Measurements from ENCODE around the gene CALHM6.
A peak's percentile ranks its signal among the peaks of the same experiment; 100 is the strongest.

CALHM6 gene

GRCh38 chr6:116456106-116456505, 5.1 kb upstream of the CALHM6 start:
- Mint-ChIP-seq H3K9me3 (ENCODE audit: low read depth) (no peaks in the 10 kb centered on the region), H3K27ac (no peak overlapping the region), H3K36me3 (no peaks in the 10 kb centered on the region), H3K27me3 (peaks cover 18% of the 10 kb centered on the region), H3K4me1 (ENCODE audit: low read depth) (peaks cover 5% of the 10 kb centered on the region), H3K4me3 (no peak overlapping the region)

GRCh38 chr6:116456927-116457326, 4.2 kb upstream of the CALHM6 start:
- peaks cover 9% of the 10 kb centered on the region for H3K4me1 Mint-ChIP-seq (ENCODE audit: low read depth)
- H3K4me3 Mint-ChIP-seq = no peak overlapping the region
- no peak overlapping the region for H3K27ac Mint-ChIP-seq
- no peaks in the 10 kb centered on the region for H3K9me3 Mint-ChIP-seq (ENCODE audit: low read depth)
- H3K27me3 Mint-ChIP-seq = peaks cover 21% of the 10 kb centered on the region
- H3K36me3 Mint-ChIP-seq = no peaks in the 10 kb centered on the region

GRCh38 chr6:116458264-116458663, 2.9 kb upstream of the CALHM6 start:
- Mint-ChIP-seq H3K9me3 (ENCODE audit: low read depth) (no peaks in the 10 kb centered on the region), H3K36me3 (no peaks in the 10 kb centered on the region), H3K27me3 (peaks cover 29% of the 10 kb centered on the region), H3K4me1 (ENCODE audit: low read depth) (peaks cover 13% of the 10 kb centered on the region), H3K27ac (no peak overlapping the region), H3K4me3 (no peak overlapping the region)

- Mint-ChIP-seq H3K4me3 (no peak overlapping the region), H3K36me3 (no peaks in the 10 kb centered on the region), H3K27me3 (peaks cover 36% of the 10 kb centered on the region), H3K9me3 (ENCODE audit: low read depth) (no peaks in the 10 kb centered on the region), H3K27ac (no peak overlapping the region), H3K4me1 (ENCODE audit: low read depth) (peaks cover 17% of the 10 kb centered on the region)
Measured at GRCh38 chr6:116459927-116460326, 1.2 kb upstream of the CALHM6 start.

GRCh38 chr6:116461932-116462885, 1.0 kb downstream of the CALHM6 start:
- peaks cover 17% of the 10 kb centered on the region for H3K4me1 Mint-ChIP-seq (ENCODE audit: low read depth)
- peaks cover 35% of the 10 kb centered on the region for H3K27me3 Mint-ChIP-seq
- no peaks in the 10 kb centered on the region for H3K9me3 Mint-ChIP-seq (ENCODE audit: low read depth)
- H3K27ac Mint-ChIP-seq = no peak overlapping the region
- no peaks in the 10 kb centered on the region for H3K36me3 Mint-ChIP-seq
- H3K4me3 Mint-ChIP-seq = peak overlapping the region; percentile 75

GRCh38 chr6:116463301-116463700, 2.1 kb downstream of the CALHM6 start:
- Mint-ChIP-seq H3K9me3 (ENCODE audit: low read depth) (no peaks in the 10 kb centered on the region), H3K4me3 (no peak overlapping the region), H3K36me3 (no peaks in the 10 kb centered on the region), H3K4me1 (ENCODE audit: low read depth) (peaks cover 17% of the 10 kb centered on the region), H3K27ac (no peak overlapping the region), H3K27me3 (peaks cover 35% of the 10 kb centered on the region)

GRCh38 chr6:116465246-116465645, 4.1 kb downstream of the CALHM6 start:
- no peak overlapping the region for H3K4me3 Mint-ChIP-seq
- H3K27me3 Mint-ChIP-seq = peaks cover 30% of the 10 kb centered on the region
- no peaks in the 10 kb centered on the region for H3K36me3 Mint-ChIP-seq
- H3K27ac Mint-ChIP-seq = no peak overlapping the region
- H3K4me1 Mint-ChIP-seq (ENCODE audit: low read depth) = peaks cover 17% of the 10 kb centered on the region
- H3K9me3 Mint-ChIP-seq (ENCODE audit: low read depth) = no peaks in the 10 kb centered on the region

GRCh38 chr6:116467096-116467495, 5.9 kb downstream of the CALHM6 start:
- Mint-ChIP-seq H3K4me1 (ENCODE audit: low read depth) (peaks cover 8% of the 10 kb centered on the region), H3K36me3 (no peaks in the 10 kb centered on the region), H3K27ac (no peak overlapping the region), H3K27me3 (peaks cover 18% of the 10 kb centered on the region), H3K9me3 (ENCODE audit: low read depth) (no peaks in the 10 kb centered on the region), H3K4me3 (no peak overlapping the region)

GRCh38 chr6:116467514-116467913, 6.3 kb downstream of the CALHM6 start:
- Mint-ChIP-seq H3K27me3 (peaks cover 17% of the 10 kb centered on the region), H3K27ac (no peak overlapping the region), H3K36me3 (no peaks in the 10 kb centered on the region), H3K4me3 (no peak overlapping the region), H3K9me3 (ENCODE audit: low read depth) (no peaks in the 10 kb centered on the region), H3K4me1 (ENCODE audit: low read depth) (peaks cover 6% of the 10 kb centered on the region)

GRCh38 chr6:116468293-116468692, 7.1 kb downstream of the CALHM6 start:
- Mint-ChIP-seq H3K4me3 (no peak overlapping the region), H3K4me1 (ENCODE audit: low read depth) (peaks cover 4% of the 10 kb centered on the region), H3K36me3 (no peaks in the 10 kb centered on the region), H3K9me3 (ENCODE audit: low read depth) (no peaks in the 10 kb centered on the region), H3K27ac (no peak overlapping the region), H3K27me3 (peaks cover 11% of the 10 kb centered on the region)

GRCh38 chr6:116471531-116471930, 10.4 kb downstream of the CALHM6 start:
- no peaks in the 10 kb centered on the region for H3K36me3 Mint-ChIP-seq
- peaks cover 2% of the 10 kb centered on the region for H3K27me3 Mint-ChIP-seq
- H3K9me3 Mint-ChIP-seq (ENCODE audit: low read depth) = no peaks in the 10 kb centered on the region
- peaks cover 19% of the 10 kb centered on the region for H3K4me1 Mint-ChIP-seq (ENCODE audit: low read depth)
- H3K4me3 Mint-ChIP-seq = no peak overlapping the region
- H3K27ac Mint-ChIP-seq = no peak overlapping the region

GRCh38 chr6:116472706-116473105, 11.5 kb downstream of the CALHM6 start:
- no peak overlapping the region for H3K27ac Mint-ChIP-seq
- no peak overlapping the region for H3K4me3 Mint-ChIP-seq
- peaks cover 2% of the 10 kb centered on the region for H3K27me3 Mint-ChIP-seq
- H3K9me3 Mint-ChIP-seq (ENCODE audit: low read depth) = no peaks in the 10 kb centered on the region
- no peaks in the 10 kb centered on the region for H3K36me3 Mint-ChIP-seq
- peaks cover 19% of the 10 kb centered on the region for H3K4me1 Mint-ChIP-seq (ENCODE audit: low read depth)

- H3K4me3 Mint-ChIP-seq = no peak overlapping the region
- H3K27ac Mint-ChIP-seq = no peak overlapping the region
- no peaks in the 10 kb centered on the region for H3K36me3 Mint-ChIP-seq
- peaks cover 2% of the 10 kb centered on the region for H3K27me3 Mint-ChIP-seq
- H3K4me1 Mint-ChIP-seq (ENCODE audit: low read depth) = peaks cover 19% of the 10 kb centered on the region
- H3K9me3 Mint-ChIP-seq (ENCODE audit: low read depth) = no peaks in the 10 kb centered on the region
Measured at GRCh38 chr6:116475141-116475540, 14.0 kb downstream of the CALHM6 start.

GRCh38 chr6:116476002-116476678, 15.0 kb downstream of the CALHM6 start:
- peaks cover 19% of the 10 kb centered on the region for H3K4me1 Mint-ChIP-seq (ENCODE audit: low read depth)
- H3K4me3 Mint-ChIP-seq = no peak overlapping the region
- no peak overlapping the region for H3K27ac Mint-ChIP-seq
- no peaks in the 10 kb centered on the region for H3K36me3 Mint-ChIP-seq
- H3K9me3 Mint-ChIP-seq (ENCODE audit: low read depth) = no peaks in the 10 kb centered on the region
- peaks cover 2% of the 10 kb centered on the region for H3K27me3 Mint-ChIP-seq

GRCh38 chr6:116482780-116483179, 21.6 kb downstream of the CALHM6 start:
- Mint-ChIP-seq H3K9me3 (ENCODE audit: low read depth) (no peaks in the 10 kb centered on the region), H3K4me3 (no peak overlapping the region), H3K27me3 (peaks cover 4% of the 10 kb centered on the region), H3K36me3 (no peaks in the 10 kb centered on the region), H3K4me1 (ENCODE audit: low read depth) (no peaks in the 10 kb centered on the region), H3K27ac (no peak overlapping the region)

Measured in activated naive CD8-positive, alpha-beta T cell (primary cell).